Ramos (cell line): ENCODE data around the gene SLC22A2.

Experiments used
- in situ Hi-C: fragments of 300-500 bp; cut with MboI; formaldehyde crosslinking; loops from one replicate; pipeline ENCODE4 v1.14.3; 2022; ENCODE audit warnings: low sequenced_read_pairs; ENCODE audit not compliant: unreplicated experiment

Gene SLC22A2

GRCh38 chr6:160274871-160275510, 16.4 kb upstream of the SLC22A2 start:
- in situ Hi-C loops: no loop called here

GRCh38 chr6:160273750-160274149, 15.1 kb upstream of the SLC22A2 start:
- in situ Hi-C loops: no loop called here

DNA sequence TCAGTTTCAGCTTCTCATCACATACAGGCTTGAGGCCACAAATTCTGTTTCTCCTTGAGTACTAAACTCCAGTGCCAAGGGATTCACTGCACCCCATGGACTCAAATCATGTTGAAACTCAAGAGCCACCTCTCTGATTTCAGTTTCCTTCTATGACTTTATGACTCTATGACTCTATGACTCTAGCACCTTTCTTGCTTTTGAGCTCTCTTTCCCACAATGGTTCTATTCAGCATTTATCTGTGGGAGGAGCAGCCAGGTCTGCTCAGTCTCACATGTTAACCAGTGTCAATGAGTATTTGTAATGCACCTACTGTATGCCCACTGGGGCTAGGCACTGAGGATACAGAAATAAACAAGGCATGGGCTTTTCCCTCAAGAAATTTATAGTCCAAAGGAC, 14.6 kb upstream of the SLC22A2 start:
- in situ Hi-C loops: no loop called here

- in situ Hi-C loops: no loop called here
These were observed 14.1 kb upstream of the SLC22A2 start for GRCh38 chr6:160272707-160273106.

DNA sequence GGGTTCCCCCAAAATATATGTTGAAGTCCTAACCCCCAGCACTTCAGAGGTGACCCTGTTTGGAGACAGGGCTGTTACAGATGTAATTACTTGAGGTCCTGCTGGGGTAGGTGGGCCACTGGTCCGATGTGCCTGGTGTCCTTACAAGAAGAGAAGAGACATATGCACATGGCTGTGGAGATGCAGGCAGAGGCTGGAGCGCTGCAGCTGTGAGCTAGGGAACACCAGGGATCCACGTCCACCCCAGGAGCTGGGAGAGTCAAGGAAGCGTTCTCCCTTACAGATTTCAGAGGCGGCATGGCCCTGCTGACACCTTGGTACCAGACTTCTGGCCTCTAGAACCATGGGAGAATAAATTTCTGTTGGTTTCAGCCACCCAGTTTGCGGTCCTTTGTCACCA, 11.7 kb upstream of the SLC22A2 start:
- in situ Hi-C loops: no loop called here

DNA sequence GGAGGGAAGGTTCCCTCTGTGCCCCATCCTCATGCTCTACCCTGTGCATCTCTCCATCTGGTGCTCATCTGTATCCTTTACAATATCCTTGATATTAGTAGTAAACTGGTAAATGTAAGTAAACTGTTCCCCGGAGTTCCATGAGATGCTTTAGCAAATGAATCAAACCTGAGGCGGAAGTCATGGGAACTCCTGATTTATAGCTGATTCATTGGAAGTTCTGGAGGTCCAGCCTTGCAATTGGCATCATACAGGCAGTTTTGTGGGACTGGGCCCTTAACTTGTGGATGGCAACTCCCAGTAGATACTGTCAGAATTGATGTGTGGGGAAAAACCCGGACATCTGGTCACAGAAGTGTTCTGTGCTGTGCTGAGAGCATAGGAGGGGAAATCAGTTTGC, 11.2 kb upstream of the SLC22A2 start:
- in situ Hi-C loops: no loop called here

GRCh38 chr6:160269023-160269521, 10.5 kb upstream of the SLC22A2 start:
- in situ Hi-C loops: no loop called here

DNA sequence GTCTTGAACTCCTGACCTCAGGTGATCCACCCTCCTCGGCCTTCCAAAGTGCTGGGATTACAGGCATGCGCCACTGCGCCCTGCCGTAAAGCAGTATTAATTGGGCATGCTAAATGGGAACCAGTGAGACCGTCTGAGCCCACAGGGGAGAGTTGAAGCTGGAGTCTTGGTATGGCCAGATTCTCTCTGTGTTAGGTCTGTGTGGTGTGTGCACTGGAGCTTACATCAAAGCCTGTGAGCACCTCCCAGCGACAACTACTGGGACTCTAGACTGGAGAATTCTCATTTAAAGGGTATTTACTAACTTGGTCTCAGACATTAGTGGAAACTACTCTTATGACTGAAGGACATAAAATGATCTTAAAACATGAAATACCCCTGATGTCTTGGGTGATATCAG, 8.5 kb upstream of the SLC22A2 start:
- in situ Hi-C loops: no loop called here

GRCh38 chr6:160265869-160266476, 7.4 kb upstream of the SLC22A2 start:
- in situ Hi-C loops: no loop called here

- in situ Hi-C loops: no loop called here
These were observed 5.5 kb upstream of the SLC22A2 start for GRCh38 chr6:160264061-160264612.

DNA sequence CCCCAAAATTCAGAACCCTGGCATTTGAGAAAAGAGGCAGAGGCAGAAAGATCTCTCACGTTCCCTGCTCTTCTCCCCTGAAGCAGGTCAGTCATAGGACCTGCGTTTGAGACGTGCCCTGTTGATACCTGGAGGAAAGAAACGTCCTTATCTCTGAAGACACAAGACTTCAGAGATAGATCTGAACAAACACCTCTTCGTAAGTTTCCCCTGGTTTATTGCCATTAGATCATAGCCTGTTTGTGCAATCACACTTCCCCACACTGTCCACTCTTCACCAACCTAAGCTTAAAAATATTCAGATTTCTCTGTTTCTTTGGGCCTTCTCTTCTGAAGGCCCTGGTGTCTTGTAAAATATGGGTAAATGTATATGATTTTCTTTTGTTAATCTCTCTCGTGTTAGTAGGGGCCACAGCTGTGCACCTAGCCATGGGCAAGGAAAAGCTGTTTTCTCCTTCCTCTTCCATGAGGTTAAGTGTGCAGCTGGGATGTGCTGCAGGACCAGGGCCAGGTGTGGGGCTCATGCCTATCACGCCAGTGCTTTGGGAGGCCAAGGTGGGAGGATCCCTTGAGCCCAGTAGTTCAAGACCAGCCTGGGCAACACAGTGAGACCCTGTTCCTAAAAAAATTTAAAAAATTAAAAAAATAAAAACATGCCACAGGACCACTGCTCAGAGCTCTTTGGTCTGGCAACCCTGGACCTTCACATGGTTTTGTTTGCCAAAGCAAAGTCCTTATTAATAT, 4.7 kb upstream of the SLC22A2 start:
- in situ Hi-C loops: no loop called here

GRCh38 chr6:160261991-160262680, 3.5 kb upstream of the SLC22A2 start:
- in situ Hi-C loops: no loop called here

DNA sequence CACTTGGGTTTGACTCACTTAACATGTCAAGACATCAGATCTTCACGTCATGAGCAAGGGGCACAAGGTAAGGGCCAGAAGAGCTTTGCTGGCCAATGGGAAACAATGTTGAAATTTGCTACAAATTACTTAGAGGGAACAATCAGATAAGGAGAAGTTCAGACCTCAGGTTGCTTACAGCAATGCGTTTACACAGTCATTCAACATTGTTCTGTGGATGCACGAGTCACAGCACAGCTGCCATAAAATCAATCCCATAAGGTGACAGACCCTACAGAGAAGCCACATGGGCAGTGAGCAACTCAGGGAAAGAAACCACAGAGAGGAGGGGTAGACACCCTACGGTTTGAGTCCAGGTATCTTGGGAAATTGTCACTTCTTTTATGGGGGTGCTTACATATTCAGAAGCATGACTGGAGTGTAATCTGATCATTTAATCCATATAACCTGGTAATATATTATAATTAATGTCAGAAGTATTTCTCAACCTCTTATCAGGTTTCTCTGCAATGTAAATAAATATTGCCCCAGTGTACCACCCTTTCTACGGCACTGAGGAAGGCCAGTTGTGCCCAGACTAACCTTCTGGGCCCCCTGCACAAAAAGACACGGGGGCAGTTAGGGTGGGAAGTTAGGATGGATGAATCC, 2.3 kb upstream of the SLC22A2 start:
- in situ Hi-C loops: no loop called here

- in situ Hi-C loops: no loop called here
These were observed 1.7 kb upstream of the SLC22A2 start for GRCh38 chr6:160260367-160260766.

- in situ Hi-C loops: no loop called here
These were observed 977 bp upstream of the SLC22A2 start for GRCh38 chr6:160259598-160259997.

- in situ Hi-C loops: no loop called here
These were observed 463 bp upstream of the SLC22A2 start for GRCh38 chr6:160259143-160259425.

DNA sequence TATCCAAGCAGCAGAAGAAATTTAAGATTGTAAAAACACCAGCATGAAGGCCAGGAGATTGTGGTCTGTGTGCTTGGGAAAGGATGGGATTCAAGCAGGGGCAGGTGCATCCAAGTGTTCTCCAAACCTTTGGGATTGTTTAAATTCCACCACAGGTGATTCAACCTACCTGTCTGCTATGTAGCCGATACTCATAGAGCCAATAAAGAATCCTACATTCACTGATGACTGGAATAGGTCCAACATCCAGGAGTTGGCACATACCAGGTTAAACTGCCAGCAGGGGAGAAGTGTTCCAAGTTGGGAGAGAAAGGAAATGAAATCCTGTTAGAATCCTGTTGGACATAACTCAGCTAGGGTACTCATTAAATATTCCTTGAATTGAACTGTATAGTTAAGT, 2.2 kb downstream of the SLC22A2 start:
- in situ Hi-C loops: no loop called here

GRCh38 chr6:160254467-160255312, 3.9 kb downstream of the SLC22A2 start:
- in situ Hi-C loops: no loop called here

DNA sequence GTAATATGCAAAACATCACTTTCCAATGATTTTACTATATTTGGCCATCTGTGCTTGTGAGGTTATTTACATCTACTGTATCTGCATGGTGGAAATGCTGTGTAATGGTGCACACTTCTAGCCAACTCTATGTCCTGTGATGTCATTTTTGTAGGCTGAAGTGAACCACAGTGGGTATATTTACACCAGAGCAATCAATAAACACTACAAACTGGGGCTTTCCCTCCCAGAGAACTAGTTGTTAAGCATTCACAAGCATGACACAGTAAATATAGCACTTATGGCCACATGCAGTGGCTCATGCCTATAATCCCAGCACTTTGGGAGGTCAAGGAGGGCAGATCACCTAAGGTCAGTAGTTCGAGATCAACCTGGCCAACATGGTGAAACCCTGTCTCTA, 4.9 kb downstream of the SLC22A2 start:
- in situ Hi-C loops: no loop called here
